Measurements from ENCODE around the gene USF1.
"Not testable (repeated sequence)": the region's sequence is repeated elsewhere in the genome, so short reads cannot be mapped to it uniquely, and the experiment has no call there.

Gene USF1

GRCh38 chr1:161079436-161080110, 33.8 kb upstream of the USF1 start:
- no peak for DNase-seq (ENCODE audit: low read depth in 2 of 3, low spot score in 2 of 3)

- DNase-seq (ENCODE audit: low read depth in 2 of 3, low spot score in 2 of 3), result no peak
Measured at GRCh38 chr1:161077426-161077825, 31.6 kb upstream of the USF1 start.

GRCh38 chr1:161076410-161076809, 30.6 kb upstream of the USF1 start:
- DNase-seq (ENCODE audit: low read depth in 2 of 3, low spot score in 2 of 3), result no peak

GRCh38 chr1:161074676-161075368, 29.0 kb upstream of the USF1 start:
- no peak for DNase-seq (ENCODE audit: low read depth in 2 of 3, low spot score in 2 of 3)

GRCh38 chr1:161073474-161074121, 27.8 kb upstream of the USF1 start:
- no peak for DNase-seq (ENCODE audit: low read depth in 2 of 3, low spot score in 2 of 3)

- no peak for DNase-seq (ENCODE audit: low read depth in 2 of 3, low spot score in 2 of 3)
Measured at GRCh38 chr1:161072751-161073449, 27.1 kb upstream of the USF1 start.

- DNase-seq (ENCODE audit: low read depth in 2 of 3, low spot score in 2 of 3), result no peak
Measured at GRCh38 chr1:161071886-161072371, 26.2 kb upstream of the USF1 start.

GRCh38 chr1:161070761-161071160, 25.0 kb upstream of the USF1 start:
- DNase-seq (ENCODE audit: low read depth in 2 of 3, low spot score in 2 of 3), result no peak

- DNase-seq (ENCODE audit: low read depth in 2 of 3, low spot score in 2 of 3), result peak; percentile 57 to 74 (median 62)
Measured at GRCh38 chr1:161069731-161070270, 24.0 kb upstream of the USF1 start, which contains the start of gene ARHGAP30. ARHGAP30 (minus strand) TSS chr1:161069891; CDS start chr1:161069624, 267 bp downstream.

- no peak for DNase-seq (ENCODE audit: low read depth in 2 of 3, low spot score in 2 of 3)
Measured at GRCh38 chr1:161069241-161069640, 23.5 kb upstream of the USF1 start.

GRCh38 chr1:161068306-161069234, 22.8 kb upstream of the USF1 start:
- DNase-seq (ENCODE audit: low read depth in 2 of 3, low spot score in 2 of 3), result peak; percentile 45 to 68 (median 48)

GRCh38 chr1:161066694-161067093, 20.9 kb upstream of the USF1 start:
- no peak for DNase-seq (ENCODE audit: low read depth in 2 of 3, low spot score in 2 of 3)

GRCh38 chr1:161065681-161066080, 19.9 kb upstream of the USF1 start:
- DNase-seq (ENCODE audit: low read depth in 2 of 3, low spot score in 2 of 3), result not testable (repeated sequence)

GRCh38 chr1:161063936-161064335, 18.2 kb upstream of the USF1 start:
- DNase-seq (ENCODE audit: low read depth in 2 of 3, low spot score in 2 of 3), result not testable (repeated sequence)

- DNase-seq (ENCODE audit: low read depth in 2 of 3, low spot score in 2 of 3), result no peak
Measured at GRCh38 chr1:161061419-161061818, 15.6 kb upstream of the USF1 start.

- DNase-seq (ENCODE audit: low read depth in 2 of 3, low spot score in 2 of 3), result no peak
Measured at GRCh38 chr1:161059293-161059692, 13.5 kb upstream of the USF1 start.

- no peak for DNase-seq (ENCODE audit: low read depth in 2 of 3, low spot score in 2 of 3)
Measured at GRCh38 chr1:161054805-161055204, 9.0 kb upstream of the USF1 start.

GRCh38 chr1:161054232-161054631, 8.5 kb upstream of the USF1 start:
- no peak for DNase-seq (ENCODE audit: low read depth in 2 of 3, low spot score in 2 of 3)

GRCh38 chr1:161052899-161053298, 7.1 kb upstream of the USF1 start:
- no peak for DNase-seq (ENCODE audit: low read depth in 2 of 3, low spot score in 2 of 3)

GRCh38 chr1:161051219-161051618, 5.4 kb upstream of the USF1 start:
- DNase-seq (ENCODE audit: low read depth in 2 of 3, low spot score in 2 of 3), result no peak
